ENCODE data around the gene VPS33A. TPM values are rescaled to one million over a fixed set of nuclear protein-coding genes. Genes with fewer than 3 reads are reported as not detected.

VPS33A gene
- total RNA-seq, 3 donors from 2014 or later, result 13.4 to 17.4 (median 14.4) TPM

DNA sequence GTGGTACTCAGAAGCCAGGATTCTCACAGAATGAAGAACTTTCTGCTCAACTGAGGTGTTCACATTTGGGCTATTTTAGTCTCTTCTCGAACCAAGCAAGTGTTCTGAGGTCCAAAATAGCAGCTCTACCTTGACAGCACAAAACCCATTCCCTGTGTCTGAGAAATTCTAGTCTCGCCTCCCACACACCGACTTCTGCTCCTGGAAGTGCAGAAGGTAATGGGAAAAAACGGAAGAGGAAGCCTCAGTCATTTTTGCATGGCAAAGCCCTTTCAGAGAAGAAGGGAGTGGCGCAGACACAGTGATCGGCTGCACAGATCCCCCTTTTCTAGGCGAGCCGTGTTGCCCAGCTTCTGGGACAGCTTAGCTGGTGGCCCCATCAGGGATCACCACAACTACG is 31.2 kb upstream of the VPS33A start:
- intact Hi-C loops (cut with DNase I; ENCODE audit: low total_unique reads), result no loop called here
- no peaks in the 10 kb centered on the region for H3K36me3 ChIP-seq
- no peak overlapping the region for H3K4me3 ChIP-seq
- no peaks in the 10 kb centered on the region for H3K9me3 ChIP-seq
- TF ChIP-seq POLR2AphosphoS5 (IDR thresholded peaks at IDR 0.05) (no peak), POLR2A (IDR thresholded peaks at IDR 0.05) (no peak)
- TF ChIP-seq, protein P1, sequence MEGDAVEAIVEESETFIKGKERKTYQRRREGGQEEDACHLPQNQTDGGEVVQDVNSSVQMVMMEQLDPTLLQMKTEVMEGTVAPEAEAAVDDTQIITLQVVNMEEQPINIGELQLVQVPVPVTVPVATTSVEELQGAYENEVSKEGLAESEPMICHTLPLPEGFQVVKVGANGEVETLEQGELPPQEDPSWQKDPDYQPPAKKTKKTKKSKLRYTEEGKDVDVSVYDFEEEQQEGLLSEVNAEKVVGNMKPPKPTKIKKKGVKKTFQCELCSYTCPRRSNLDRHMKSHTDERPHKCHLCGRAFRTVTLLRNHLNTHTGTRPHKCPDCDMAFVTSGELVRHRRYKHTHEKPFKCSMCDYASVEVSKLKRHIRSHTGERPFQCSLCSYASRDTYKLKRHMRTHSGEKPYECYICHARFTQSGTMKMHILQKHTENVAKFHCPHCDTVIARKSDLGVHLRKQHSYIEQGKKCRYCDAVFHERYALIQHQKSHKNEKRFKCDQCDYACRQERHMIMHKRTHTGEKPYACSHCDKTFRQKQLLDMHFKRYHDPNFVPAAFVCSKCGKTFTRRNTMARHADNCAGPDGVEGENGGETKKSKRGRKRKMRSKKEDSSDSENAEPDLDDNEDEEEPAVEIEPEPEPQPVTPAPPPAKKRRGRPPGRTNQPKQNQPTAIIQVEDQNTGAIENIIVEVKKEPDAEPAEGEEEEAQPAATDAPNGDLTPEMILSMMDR (IDR thresholded peaks at IDR 0.05), result no peak
- no peaks in the 10 kb centered on the region for H3K4me1 ChIP-seq
- no peak for DNase-seq (ENCODE audit: low spot score in 2 of 2)
- H3K27me3 ChIP-seq, result no peaks in the 10 kb centered on the region
- H3K27ac ChIP-seq, result no peak overlapping the region

DNA sequence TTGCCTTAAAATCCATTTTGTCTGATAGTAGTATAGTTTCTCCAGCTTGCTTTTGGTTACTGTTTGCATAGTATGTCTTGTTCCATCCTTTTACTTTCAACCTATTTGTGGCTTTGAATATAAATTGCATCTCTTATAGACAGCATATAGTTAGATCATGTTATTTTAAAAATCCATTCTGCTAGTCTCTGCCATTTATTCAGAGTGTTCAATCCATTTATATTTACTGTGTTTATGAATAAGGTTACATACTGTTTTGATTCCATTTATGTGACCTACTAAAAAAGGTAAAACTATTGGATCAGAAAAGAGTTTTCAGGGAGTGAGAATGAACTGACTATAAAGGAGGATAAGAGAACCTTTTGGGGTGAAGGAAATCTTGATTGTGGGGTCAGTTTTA is 29.6 kb upstream of the VPS33A start:
- Histone ChIP-seq H3K36me3 (no peaks in the 10 kb centered on the region), H3K4me3 (no peak overlapping the region), H3K4me1 (no peaks in the 10 kb centered on the region), H3K9me3 (no peaks in the 10 kb centered on the region), H3K27ac (no peak overlapping the region), H3K27me3 (no peaks in the 10 kb centered on the region)
- intact Hi-C loops (cut with DNase I; ENCODE audit: low total_unique reads), result no loop called here
- DNase-seq (ENCODE audit: low spot score in 2 of 2), result no peak
- TF ChIP-seq POLR2AphosphoS5 (IDR thresholded peaks at IDR 0.05), result no peak
- TF ChIP-seq POLR2A (IDR thresholded peaks at IDR 0.05), result no peak
- TF ChIP-seq, protein P1 (IDR thresholded peaks at IDR 0.05), result no peak

DNA sequence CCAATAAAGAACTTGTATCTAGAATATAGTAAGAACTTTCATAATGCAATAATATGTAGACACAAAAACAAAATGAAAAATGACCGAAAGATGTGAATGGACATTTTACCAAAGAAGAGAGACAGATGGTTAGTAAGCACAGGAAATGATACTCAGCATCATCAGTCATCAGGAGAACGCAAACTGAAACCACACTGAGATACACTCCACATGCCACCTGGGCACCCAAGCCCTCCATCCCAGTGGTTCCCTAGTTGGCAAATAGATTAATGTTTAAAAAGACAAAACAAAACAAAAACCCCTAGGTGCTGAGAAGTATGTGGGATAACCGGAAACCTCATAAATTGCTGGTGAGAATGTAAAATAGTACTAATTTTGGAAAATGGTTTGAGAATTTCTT is 26.8 kb upstream of the VPS33A start:
- no peak overlapping the region for H3K4me3 ChIP-seq
- no peaks in the 10 kb centered on the region for H3K27me3 ChIP-seq
- no peak overlapping the region for H3K27ac ChIP-seq
- TF ChIP-seq POLR2A (IDR thresholded peaks at IDR 0.05), result no peak
- TF ChIP-seq, protein P1 (IDR thresholded peaks at IDR 0.05), result no peak
- no peak for TF ChIP-seq POLR2AphosphoS5 (IDR thresholded peaks at IDR 0.05)
- no peaks in the 10 kb centered on the region for H3K36me3 ChIP-seq
- no peak for DNase-seq (ENCODE audit: low spot score in 2 of 2)
- H3K4me1 ChIP-seq, result no peaks in the 10 kb centered on the region
- H3K9me3 ChIP-seq, result no peaks in the 10 kb centered on the region
- intact Hi-C loops (cut with DNase I; ENCODE audit: low total_unique reads), result no loop called here

GRCh38 chr12:122291431-122291830 is 25.1 kb upstream of the VPS33A start:
- no peak overlapping the region for H3K4me3 ChIP-seq
- no peaks in the 10 kb centered on the region for H3K4me1 ChIP-seq
- no peak for DNase-seq (ENCODE audit: low spot score in 2 of 2)
- no peak for TF ChIP-seq POLR2AphosphoS5 (IDR thresholded peaks at IDR 0.05)
- TF ChIP-seq, protein P1 (IDR thresholded peaks at IDR 0.05), result no peak
- TF ChIP-seq POLR2A (IDR thresholded peaks at IDR 0.05), result no peak
- no peaks in the 10 kb centered on the region for H3K27me3 ChIP-seq
- no peaks in the 10 kb centered on the region for H3K9me3 ChIP-seq
- intact Hi-C loops (cut with DNase I; ENCODE audit: low total_unique reads), result no loop called here
- no peaks in the 10 kb centered on the region for H3K36me3 ChIP-seq
- H3K27ac ChIP-seq, result no peak overlapping the region

GRCh38 chr12:122283680-122284079 is 17.4 kb upstream of the VPS33A start:
- H3K4me1 ChIP-seq, result no peaks in the 10 kb centered on the region
- H3K4me3 ChIP-seq, result no peak overlapping the region
- H3K27ac ChIP-seq, result no peak overlapping the region
- intact Hi-C loops (cut with DNase I; ENCODE audit: low total_unique reads), result no loop called here
- no peaks in the 10 kb centered on the region for H3K36me3 ChIP-seq
- H3K9me3 ChIP-seq, result no peaks in the 10 kb centered on the region
- no peaks in the 10 kb centered on the region for H3K27me3 ChIP-seq
- TF ChIP-seq, protein P1 (IDR thresholded peaks at IDR 0.05), result no peak
- DNase-seq (ENCODE audit: low spot score in 2 of 2), result no peak
